HepG2 (cell line): ENCODE data around the gene PGAP3. TPM values are rescaled to one million over a fixed set of nuclear protein-coding genes. Genes with fewer than 3 reads are reported as not detected.

Experiments
- AGO2 ChIP-seq: fragments of 200-400 bp; formaldehyde crosslinking; optimal IDR thresholded peaks from 2 replicates; pipeline ENCODE3; 2017; ENCODE audit warnings: mild to moderate bottlenecking, low read depth, low read length, moderate library complexity
- ARNT ChIP-seq: fragments of 450-650 bp; IDR thresholded peaks from 2 replicates; pipeline ENCODE4 v1.6.1; 2017
- ATF5 ChIP-seq: sonication (generic); formaldehyde crosslinking; IDR thresholded peaks from 2 replicates; pipeline ENCODE4 v1.4.0; 2020; ENCODE audit warnings: mild to moderate bottlenecking, low read depth, missing genetic modification reagents
- CCDC6 ChIP-seq: sonication (generic); formaldehyde crosslinking; IDR thresholded peaks from 2 replicates; pipeline ENCODE4 v1.8.1; 2022; ENCODE audit warnings: mild to moderate bottlenecking, missing genetic modification reagents, moderate library complexity
- FOXA3 ChIP-seq: IDR thresholded peaks from 2 replicates; pipeline ENCODE4 v1.6.1; 2016; ENCODE audit warnings: missing genetic modification reagents, missing compliant biosample characterization
- GMEB1 ChIP-seq: sonication (generic); formaldehyde crosslinking; IDR thresholded peaks from 2 replicates; pipeline ENCODE4 v1.5.1; 2020; ENCODE audit warnings: missing genetic modification reagents, mild to moderate bottlenecking, borderline replicate concordance
- GPBP1L1 ChIP-seq: sonication (generic); formaldehyde crosslinking; IDR thresholded peaks from 2 replicates; pipeline ENCODE4 v1.5.0; 2020; ENCODE audit warnings: mild to moderate bottlenecking, missing genetic modification reagents
- GZF1 ChIP-seq: sonication (generic); formaldehyde crosslinking; IDR thresholded peaks from 2 replicates; pipeline ENCODE4 v1.5.1; 2020; ENCODE audit warnings: mild to moderate bottlenecking, missing genetic modification reagents
- ISX ChIP-seq: sonication (generic); formaldehyde crosslinking; conservative IDR thresholded peaks from 2 replicates; pipeline ENCODE4 v1.5.0; 2020; ENCODE audit warnings: missing genetic modification reagents
- MBD4 ChIP-seq: IDR thresholded peaks from 2 replicates; pipeline ENCODE4 v1.6.1; 2012; ENCODE audit warnings: low read length, inconsistent platforms, borderline replicate concordance
- MEIS2 ChIP-seq: sonication (generic); formaldehyde crosslinking; IDR thresholded peaks from 2 replicates; pipeline ENCODE4 v1.9.0; 2021; ENCODE audit warnings: mild to moderate bottlenecking, missing genetic modification reagents
- NCOA1 ChIP-seq: sonication (generic); formaldehyde crosslinking; IDR thresholded peaks from 2 replicates; pipeline ENCODE4 v1.9.0; 2021; ENCODE audit warnings: missing genetic modification reagents
- NFKB2 ChIP-seq: sonication (generic); formaldehyde crosslinking; IDR thresholded peaks from 2 replicates; pipeline ENCODE4 v1.4.0; 2020; ENCODE audit warnings: missing genetic modification reagents, borderline replicate concordance
- PAF1 ChIP-seq: IDR thresholded peaks from 2 replicates; pipeline ENCODE4 v1.6.1; 2016; ENCODE audit warnings: missing genetic modification reagents, missing compliant biosample characterization
- PRDM4 ChIP-seq: sonication (generic); formaldehyde crosslinking; IDR thresholded peaks from 2 replicates; pipeline ENCODE4 v1.9.0; 2021; ENCODE audit warnings: missing genetic modification reagents, borderline replicate concordance
- SIX4 ChIP-seq: sonication (generic); formaldehyde crosslinking; IDR thresholded peaks from 2 replicates; pipeline ENCODE4 v1.4.0; 2020; ENCODE audit warnings: missing genetic modification reagents
- SKI ChIP-seq: fragments of 450-650 bp; IDR thresholded peaks from one replicate; pipeline ENCODE4 v1.6.1; 2018; ENCODE audit warnings: mild to moderate bottlenecking; ENCODE audit not compliant: partially characterized antibody
- SP2 ChIP-seq: sonication (generic); formaldehyde crosslinking; IDR thresholded peaks from 2 replicates; pipeline ENCODE4 v1.5.1; 2020; ENCODE audit warnings: mild to moderate bottlenecking, missing genetic modification reagents
- SRF ChIP-seq: IDR thresholded peaks from 2 replicates; pipeline ENCODE4 v1.6.1; 2011; ENCODE audit warnings: mild to moderate bottlenecking, low read depth, low read length, moderate library complexity
- STAT5B ChIP-seq: sonication (generic); formaldehyde crosslinking; IDR thresholded peaks from 2 replicates; pipeline ENCODE4 v1.4.0; 2020; ENCODE audit warnings: missing genetic modification reagents
- TBX3 ChIP-seq: fragments of 450-650 bp; IDR thresholded peaks from 2 replicates; pipeline ENCODE4 v1.6.1; 2017; ENCODE audit warnings: antibody characterized with exemption, mild to moderate bottlenecking, inconsistent platforms, borderline replicate concordance
- ZNF569 ChIP-seq: sonication (generic); formaldehyde crosslinking; IDR thresholded peaks from 2 replicates; pipeline ENCODE4 v1.5.0; 2020; ENCODE audit warnings: mild to moderate bottlenecking, missing genetic modification reagents, moderate library complexity, borderline replicate concordance
- ZNF597 ChIP-seq: sonication (generic); formaldehyde crosslinking; IDR thresholded peaks from 2 replicates; pipeline ENCODE4 v1.5.0; 2020; ENCODE audit warnings: missing genetic modification reagents
- ZNF775 ChIP-seq: sonication (generic); formaldehyde crosslinking; IDR thresholded peaks from 2 replicates; pipeline ENCODE4 v1.4.0; 2020; ENCODE audit warnings: missing genetic modification reagents, mild to moderate bottlenecking, moderate library complexity, borderline replicate concordance
- ZNF782 ChIP-seq: sonication (generic); formaldehyde crosslinking; IDR thresholded peaks from 2 replicates; pipeline ENCODE4 v1.4.0; 2020; ENCODE audit warnings: missing genetic modification reagents, mild to moderate bottlenecking, borderline replicate concordance
- polyA plus RNA-seq, 8 experiments: library from polyadenylated mRNA; depleted of rRNA in 3 of 8; stranded (reverse) in 7 of 8; unstranded in 1 of 8; fragments of >200 nt; fragmentation: Illumina TruSeq in 4 of 8; extraction: Trizol in 4 of 8; gene quantifications; 2 replicates each; pipeline versions ENCODE4 v1.2.1 to v1.2.3, GENCODE V29; 2011 to 2016; ENCODE audit warnings: low read depth in 4 of 8, missing spikeins in 1 of 8, mixed read lengths in 1 of 8; ENCODE audit not compliant: insufficient read depth in 1 of 8
- total RNA-seq, 5 experiments: library from RNA; depleted of rRNA; stranded (reverse); fragments of >200 nt; fragmentation: Illumina TruSeq; extraction: Trizol; gene quantifications; 2 replicates each; pipeline ENCODE4 v1.2.3, GENCODE V29; 2016; ENCODE audit warnings: low read depth in 1 of 5

Gene PGAP3
- total and polyA plus RNA-seq, 2 of the 13 experiments (the other 11 are each of a cell fraction or from before 2014, with no cell fraction given), result 11.9 to 14.6 TPM

- TF ChIP-seq MEIS2 (CRISPR knock-in tag) (peak; percentile 89; the same call in 1 of the 2 replicates), ARNT (no peak), ISX (CRISPR knock-in tag) (no peak), ZNF597 (no peak), FOXA3 (CRISPR knock-in tag) (0 out of 2 replicates have a peak, but pooled peaks have one; percentile 48), SKI (no peak), TBX3 (peak; percentile 68; the same call in 1 of the 2 replicates), AGO2 (no peak), SIX4 (CRISPR knock-in tag) (no peak), ZNF569 (CRISPR knock-in tag) (no peak), GMEB1 (no peak; the same call in 1 of the 2 replicates), MBD4 (no peak), SRF (no peak), CCDC6 (CRISPR knock-in tag) (no peak), NCOA1 (no peak), STAT5B (no peak), ATF5 (CRISPR knock-in tag) (no peak), GZF1 (CRISPR knock-in tag) (no peak), ZNF782 (CRISPR knock-in tag) (no peak), NFKB2 (CRISPR knock-in tag) (no peak), SP2 (CRISPR knock-in tag) (no peak), PAF1 (CRISPR knock-in tag) (no peak), ZNF775 (CRISPR knock-in tag) (no peak), PRDM4 (no peak), GPBP1L1 (no peak)
Observed at GRCh38 chr17:39687101-39687545, 734 bp downstream of the PGAP3 start (continued).
